Measurements from ENCODE around the gene FAM163B. TPM values are rescaled to one million over a fixed set of nuclear protein-coding genes. Genes with fewer than 3 reads are reported as not detected.

FAM163B gene
- total RNA-seq, 1 experiment from 2014 or later, result not detected

DNA sequence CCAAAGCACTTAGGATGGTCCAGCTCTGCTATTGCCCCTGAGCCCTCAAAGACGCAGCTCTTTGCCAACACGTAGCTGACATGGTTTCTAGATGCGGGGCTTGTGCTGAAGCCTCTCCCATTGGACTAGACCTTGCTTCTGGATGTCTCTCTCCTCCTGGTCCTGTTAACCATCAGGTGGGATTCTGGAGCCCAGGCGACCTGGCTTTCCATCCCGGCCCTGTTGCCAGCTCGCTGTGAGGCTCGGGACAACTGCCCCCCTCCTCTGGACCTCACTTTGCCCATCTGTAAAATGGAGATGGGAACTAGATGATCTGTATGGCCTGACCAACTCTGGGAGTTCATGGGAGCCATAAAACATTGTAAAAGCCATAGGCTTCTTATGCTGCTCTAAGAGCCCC is 31.0 kb upstream of the FAM163B start:
- no peaks in the 10 kb centered on the region for H3K4me1 Mint-ChIP-seq (ENCODE audit: low read depth, unreplicated experiment)
- POLR2A ChIA-PET, result no interaction called here
- TF ChIP-seq, protein P1, sequence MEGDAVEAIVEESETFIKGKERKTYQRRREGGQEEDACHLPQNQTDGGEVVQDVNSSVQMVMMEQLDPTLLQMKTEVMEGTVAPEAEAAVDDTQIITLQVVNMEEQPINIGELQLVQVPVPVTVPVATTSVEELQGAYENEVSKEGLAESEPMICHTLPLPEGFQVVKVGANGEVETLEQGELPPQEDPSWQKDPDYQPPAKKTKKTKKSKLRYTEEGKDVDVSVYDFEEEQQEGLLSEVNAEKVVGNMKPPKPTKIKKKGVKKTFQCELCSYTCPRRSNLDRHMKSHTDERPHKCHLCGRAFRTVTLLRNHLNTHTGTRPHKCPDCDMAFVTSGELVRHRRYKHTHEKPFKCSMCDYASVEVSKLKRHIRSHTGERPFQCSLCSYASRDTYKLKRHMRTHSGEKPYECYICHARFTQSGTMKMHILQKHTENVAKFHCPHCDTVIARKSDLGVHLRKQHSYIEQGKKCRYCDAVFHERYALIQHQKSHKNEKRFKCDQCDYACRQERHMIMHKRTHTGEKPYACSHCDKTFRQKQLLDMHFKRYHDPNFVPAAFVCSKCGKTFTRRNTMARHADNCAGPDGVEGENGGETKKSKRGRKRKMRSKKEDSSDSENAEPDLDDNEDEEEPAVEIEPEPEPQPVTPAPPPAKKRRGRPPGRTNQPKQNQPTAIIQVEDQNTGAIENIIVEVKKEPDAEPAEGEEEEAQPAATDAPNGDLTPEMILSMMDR (IDR thresholded peaks at IDR 0.05; ENCODE audit: insufficient read depth in 1 of 2, low read depth in 1 of 2, low read length in 1 of 2, severe bottlenecking in 1 of 2, unreplicated experiment in 1 of 2), result no peak
- H3K9me3 Mint-ChIP-seq (ENCODE audit: unreplicated experiment), result no peaks in the 10 kb centered on the region
- no peak for DNase-seq
- H3K4me3 ChIP-seq (ENCODE audit: low read depth, low read length), result no peak overlapping the region
- no peaks in the 10 kb centered on the region for H3K9me3 ChIP-seq
- no TSS peak for BruUV-seq (replicated peaks)
- no peak overlapping the region for H3K27ac Mint-ChIP-seq (ENCODE audit: unreplicated experiment)
- CTCF ChIA-PET, result no interaction called here
- H3K36me3 ChIP-seq (ENCODE audit: control insufficient read depth, insufficient read depth, low read length), result no peaks in the 10 kb centered on the region
- intact Hi-C loops (cut with micrococcal nuclease; ENCODE audit: unreplicated experiment), result no loop called here
- no peaks in the 10 kb centered on the region for H3K4me1 ChIP-seq
- no peaks in the 10 kb centered on the region; the same call in 1 of the 2 replicates for H3K27me3 ChIP-seq (replicated peaks; ENCODE audit: control insufficient read depth, insufficient read depth, low read length)
- peaks cover 24% of the 10 kb centered on the region for H3K27me3 Mint-ChIP-seq (ENCODE audit: insufficient read depth, unreplicated experiment)
- peaks cover 4% of the 10 kb centered on the region for H3K36me3 Mint-ChIP-seq (ENCODE audit: insufficient read depth, unreplicated experiment)
- no peak overlapping the region for H3K4me3 Mint-ChIP-seq (ENCODE audit: unreplicated experiment)

DNA sequence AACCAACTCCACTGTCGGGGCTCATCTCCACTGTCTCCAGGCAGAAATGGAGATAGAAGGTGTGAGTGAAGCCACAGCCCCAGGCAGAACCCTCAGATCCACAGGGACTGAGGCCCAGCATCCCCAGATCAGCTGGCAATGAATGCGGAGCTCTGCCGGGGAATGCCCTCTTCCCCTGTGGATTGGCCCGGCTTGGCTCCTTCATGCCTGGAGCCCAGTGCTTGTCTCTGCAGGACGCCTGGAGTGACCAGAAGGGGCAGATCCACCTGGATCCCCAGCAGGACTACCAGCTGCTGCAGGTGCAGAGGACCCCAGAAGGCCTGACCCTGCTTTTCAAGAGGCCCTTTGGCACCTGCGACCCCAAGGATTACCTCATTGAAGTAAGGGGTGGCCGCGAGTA is 30.4 kb upstream of the FAM163B start:
- H3K4me3 ChIP-seq (ENCODE audit: low read depth, low read length), result no peak overlapping the region
- no peak overlapping the region for H3K27ac Mint-ChIP-seq (ENCODE audit: unreplicated experiment)
- CTCF ChIA-PET, result no interaction called here
- no peaks in the 10 kb centered on the region for H3K9me3 ChIP-seq
- no peaks in the 10 kb centered on the region; the same call in 1 of the 2 replicates for H3K27me3 ChIP-seq (replicated peaks; ENCODE audit: control insufficient read depth, insufficient read depth, low read length)
- no peaks in the 10 kb centered on the region for H3K9me3 Mint-ChIP-seq (ENCODE audit: unreplicated experiment)
- no peak for DNase-seq
- no peak overlapping the region for H3K4me3 Mint-ChIP-seq (ENCODE audit: unreplicated experiment)
- BruUV-seq (replicated peaks), result no TSS peak
- POLR2A ChIA-PET, result no interaction called here
- intact Hi-C loops (cut with micrococcal nuclease; ENCODE audit: unreplicated experiment), result no loop called here
- peaks cover 4% of the 10 kb centered on the region for H3K36me3 Mint-ChIP-seq (ENCODE audit: insufficient read depth, unreplicated experiment)
- no peaks in the 10 kb centered on the region for H3K36me3 ChIP-seq (ENCODE audit: control insufficient read depth, insufficient read depth, low read length)
- TF ChIP-seq, protein P1 (IDR thresholded peaks at IDR 0.05; ENCODE audit: insufficient read depth in 1 of 2, low read depth in 1 of 2, low read length in 1 of 2, severe bottlenecking in 1 of 2, unreplicated experiment in 1 of 2), result no peak
- H3K4me1 ChIP-seq, result no peaks in the 10 kb centered on the region
- H3K27me3 Mint-ChIP-seq (ENCODE audit: insufficient read depth, unreplicated experiment), result peaks cover 26% of the 10 kb centered on the region
- H3K4me1 Mint-ChIP-seq (ENCODE audit: low read depth, unreplicated experiment), result no peaks in the 10 kb centered on the region

DNA sequence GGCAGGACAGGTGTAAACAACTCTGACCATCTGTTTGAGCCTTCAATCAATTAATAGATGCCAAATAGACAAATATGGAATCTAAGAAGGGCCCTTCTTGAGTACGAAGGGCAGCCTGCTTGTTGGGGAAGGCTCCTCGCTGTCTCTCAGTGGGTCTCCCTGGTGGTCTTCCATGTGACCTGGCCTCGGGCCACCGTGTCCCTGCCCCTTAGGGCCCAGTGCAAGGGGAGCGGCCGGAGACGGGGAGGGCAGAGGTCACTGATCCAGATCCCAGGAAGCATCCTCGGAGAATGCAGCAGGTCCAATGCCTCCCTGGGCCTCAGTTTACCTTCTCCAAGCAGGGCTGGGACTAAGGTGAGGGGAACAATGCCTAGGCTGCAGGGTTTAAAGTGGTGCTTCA is 29.5 kb upstream of the FAM163B start:
- H3K27me3 ChIP-seq (replicated peaks; ENCODE audit: control insufficient read depth, insufficient read depth, low read length), result no peaks in the 10 kb centered on the region; the same call in 1 of the 2 replicates
- Mint-ChIP-seq H3K36me3 (ENCODE audit: insufficient read depth, unreplicated experiment) (peaks cover 4% of the 10 kb centered on the region), H3K27ac (ENCODE audit: unreplicated experiment) (no peak overlapping the region), H3K9me3 (ENCODE audit: unreplicated experiment) (no peaks in the 10 kb centered on the region), H3K4me3 (ENCODE audit: unreplicated experiment) (no peak overlapping the region), H3K4me1 (ENCODE audit: low read depth, unreplicated experiment) (no peaks in the 10 kb centered on the region), H3K27me3 (ENCODE audit: insufficient read depth, unreplicated experiment) (peaks cover 27% of the 10 kb centered on the region)
- ChIA-PET POLR2A (no interaction called here), CTCF (no interaction called here)
- DNase-seq, result no peak
- H3K9me3 ChIP-seq, result no peaks in the 10 kb centered on the region
- intact Hi-C loops (cut with micrococcal nuclease; ENCODE audit: unreplicated experiment), result no loop called here
- TF ChIP-seq, protein P1 (IDR thresholded peaks at IDR 0.05; ENCODE audit: insufficient read depth in 1 of 2, low read depth in 1 of 2, low read length in 1 of 2, severe bottlenecking in 1 of 2, unreplicated experiment in 1 of 2), result no peak
- no TSS peak for BruUV-seq (replicated peaks)
- no peak overlapping the region for H3K4me3 ChIP-seq (ENCODE audit: low read depth, low read length)
- no peaks in the 10 kb centered on the region for H3K36me3 ChIP-seq (ENCODE audit: control insufficient read depth, insufficient read depth, low read length)
- H3K4me1 ChIP-seq, result no peaks in the 10 kb centered on the region
